ENCODE results near the gene IRAK3. TPM values are rescaled to one million over a fixed set of nuclear protein-coding genes. Genes with fewer than 3 reads are reported as not detected.

Gene IRAK3
- total RNA-seq, 1 experiment from 2014 or later: 0.70 TPM

DNA sequence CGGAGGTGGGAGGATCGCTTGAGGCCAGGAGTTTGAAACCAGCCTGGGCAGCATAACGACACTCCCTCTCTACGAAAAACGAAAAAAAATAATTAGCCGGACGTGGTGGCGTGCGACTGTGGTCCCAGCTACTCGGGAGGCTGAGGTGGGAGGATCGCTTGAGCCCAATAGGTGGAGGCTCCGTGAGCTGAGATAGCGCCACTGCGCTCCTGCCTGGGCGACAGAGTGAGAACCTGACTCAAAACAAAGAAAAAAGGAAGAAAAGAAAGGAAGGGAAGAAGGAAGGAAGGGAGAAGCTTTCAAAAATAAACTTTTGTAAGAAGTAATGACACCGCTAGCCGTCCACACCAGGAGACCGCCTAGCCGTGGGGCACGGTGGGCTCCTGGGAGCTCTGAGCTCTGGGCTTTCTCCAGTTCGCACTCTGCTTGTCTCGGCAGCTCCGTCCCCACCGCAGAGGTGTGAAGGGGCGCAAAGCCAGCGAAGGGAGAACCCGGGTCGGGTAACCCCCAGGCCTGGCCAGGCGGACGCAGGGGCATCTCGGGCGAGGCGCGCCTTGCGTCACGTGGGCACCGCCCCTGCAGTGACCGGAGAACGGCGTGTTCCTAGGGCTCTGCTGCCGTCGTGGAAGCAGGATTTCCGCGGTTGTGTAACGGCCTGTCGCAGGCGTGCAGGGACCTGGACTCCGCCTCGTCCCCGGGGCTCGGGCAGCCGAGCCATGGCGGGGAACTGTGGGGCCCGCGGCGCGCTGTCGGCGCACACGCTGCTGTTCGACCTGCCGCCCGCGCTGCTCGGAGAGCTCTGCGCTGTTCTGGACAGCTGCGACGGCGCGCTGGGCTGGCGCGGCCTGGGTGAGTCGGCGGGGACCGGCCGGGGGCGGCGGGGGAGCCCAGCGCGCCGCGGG, at the start of gene IRAK3 (continued):
- TF ChIP-seq, protein P1, sequence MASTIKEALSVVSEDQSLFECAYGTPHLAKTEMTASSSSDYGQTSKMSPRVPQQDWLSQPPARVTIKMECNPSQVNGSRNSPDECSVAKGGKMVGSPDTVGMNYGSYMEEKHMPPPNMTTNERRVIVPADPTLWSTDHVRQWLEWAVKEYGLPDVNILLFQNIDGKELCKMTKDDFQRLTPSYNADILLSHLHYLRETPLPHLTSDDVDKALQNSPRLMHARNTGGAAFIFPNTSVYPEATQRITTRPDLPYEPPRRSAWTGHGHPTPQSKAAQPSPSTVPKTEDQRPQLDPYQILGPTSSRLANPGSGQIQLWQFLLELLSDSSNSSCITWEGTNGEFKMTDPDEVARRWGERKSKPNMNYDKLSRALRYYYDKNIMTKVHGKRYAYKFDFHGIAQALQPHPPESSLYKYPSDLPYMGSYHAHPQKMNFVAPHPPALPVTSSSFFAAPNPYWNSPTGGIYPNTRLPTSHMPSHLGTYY (CRISPR knock-in tag; IDR thresholded peaks at IDR 0.05): no peak
- TF ChIP-seq, protein P2, sequence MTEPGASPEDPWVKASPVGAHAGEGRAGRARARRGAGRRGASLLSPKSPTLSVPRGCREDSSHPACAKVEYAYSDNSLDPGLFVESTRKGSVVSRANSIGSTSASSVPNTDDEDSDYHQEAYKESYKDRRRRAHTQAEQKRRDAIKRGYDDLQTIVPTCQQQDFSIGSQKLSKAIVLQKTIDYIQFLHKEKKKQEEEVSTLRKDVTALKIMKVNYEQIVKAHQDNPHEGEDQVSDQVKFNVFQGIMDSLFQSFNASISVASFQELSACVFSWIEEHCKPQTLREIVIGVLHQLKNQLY (CRISPR knock-in tag; IDR thresholded peaks at IDR 0.05): 0 out of 2 replicates have a peak, but pooled peaks have one; percentile 93
- TF ChIP-seq ZNF423 (CRISPR knock-in tag; IDR thresholded peaks at IDR 0.05) (no peak), GRHL2 (CRISPR knock-in tag; IDR thresholded peaks at IDR 0.05; ENCODE audit: insufficient replicate concordance, severe bottlenecking) (no peak), CBFB (CRISPR knock-in tag; IDR thresholded peaks at IDR 0.05; ENCODE audit: low read depth) (no peak), NR3C1 (CRISPR knock-in tag; conservative IDR thresholded peaks at IDR 0.05; ENCODE audit: low read depth) (0 out of 2 replicates have a peak, but pooled peaks have one; percentile 32), SOX15 (CRISPR knock-in tag; IDR thresholded peaks at IDR 0.05) (no peak), MYBL2 (CRISPR knock-in tag; IDR thresholded peaks at IDR 0.05) (peak; percentile 97), OVOL2 (CRISPR knock-in tag; IDR thresholded peaks at IDR 0.05; ENCODE audit: borderline replicate concordance) (no peak), ZNF121 (CRISPR knock-in tag; IDR thresholded peaks at IDR 0.05) (no peak), SP1 (CRISPR knock-in tag; conservative IDR thresholded peaks at IDR 0.05) (peak; percentile 68), ETV6 (CRISPR knock-in tag; IDR thresholded peaks at IDR 0.05) (no peak), CREB1 (CRISPR knock-in tag; IDR thresholded peaks at IDR 0.05) (peak; percentile 75; the same call in 1 of the 2 replicates), HMGA2 (CRISPR knock-in tag; IDR thresholded peaks at IDR 0.05) (no peak), JUN (CRISPR knock-in tag; IDR thresholded peaks at IDR 0.05) (peak; percentile 89), IRF2 (CRISPR knock-in tag; IDR thresholded peaks at IDR 0.05; ENCODE audit: borderline replicate concordance, low read depth) (0 out of 2 replicates have a peak, but pooled peaks have one; percentile 78), TP53 (CRISPR knock-in tag; IDR thresholded peaks at IDR 0.05) (peak; percentile 96)
- TF ChIP-seq, protein P3, sequence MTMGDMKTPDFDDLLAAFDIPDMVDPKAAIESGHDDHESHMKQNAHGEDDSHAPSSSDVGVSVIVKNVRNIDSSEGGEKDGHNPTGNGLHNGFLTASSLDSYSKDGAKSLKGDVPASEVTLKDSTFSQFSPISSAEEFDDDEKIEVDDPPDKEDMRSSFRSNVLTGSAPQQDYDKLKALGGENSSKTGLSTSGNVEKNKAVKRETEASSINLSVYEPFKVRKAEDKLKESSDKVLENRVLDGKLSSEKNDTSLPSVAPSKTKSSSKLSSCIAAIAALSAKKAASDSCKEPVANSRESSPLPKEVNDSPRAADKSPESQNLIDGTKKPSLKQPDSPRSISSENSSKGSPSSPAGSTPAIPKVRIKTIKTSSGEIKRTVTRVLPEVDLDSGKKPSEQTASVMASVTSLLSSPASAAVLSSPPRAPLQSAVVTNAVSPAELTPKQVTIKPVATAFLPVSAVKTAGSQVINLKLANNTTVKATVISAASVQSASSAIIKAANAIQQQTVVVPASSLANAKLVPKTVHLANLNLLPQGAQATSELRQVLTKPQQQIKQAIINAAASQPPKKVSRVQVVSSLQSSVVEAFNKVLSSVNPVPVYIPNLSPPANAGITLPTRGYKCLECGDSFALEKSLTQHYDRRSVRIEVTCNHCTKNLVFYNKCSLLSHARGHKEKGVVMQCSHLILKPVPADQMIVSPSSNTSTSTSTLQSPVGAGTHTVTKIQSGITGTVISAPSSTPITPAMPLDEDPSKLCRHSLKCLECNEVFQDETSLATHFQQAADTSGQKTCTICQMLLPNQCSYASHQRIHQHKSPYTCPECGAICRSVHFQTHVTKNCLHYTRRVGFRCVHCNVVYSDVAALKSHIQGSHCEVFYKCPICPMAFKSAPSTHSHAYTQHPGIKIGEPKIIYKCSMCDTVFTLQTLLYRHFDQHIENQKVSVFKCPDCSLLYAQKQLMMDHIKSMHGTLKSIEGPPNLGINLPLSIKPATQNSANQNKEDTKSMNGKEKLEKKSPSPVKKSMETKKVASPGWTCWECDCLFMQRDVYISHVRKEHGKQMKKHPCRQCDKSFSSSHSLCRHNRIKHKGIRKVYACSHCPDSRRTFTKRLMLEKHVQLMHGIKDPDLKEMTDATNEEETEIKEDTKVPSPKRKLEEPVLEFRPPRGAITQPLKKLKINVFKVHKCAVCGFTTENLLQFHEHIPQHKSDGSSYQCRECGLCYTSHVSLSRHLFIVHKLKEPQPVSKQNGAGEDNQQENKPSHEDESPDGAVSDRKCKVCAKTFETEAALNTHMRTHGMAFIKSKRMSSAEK (CRISPR knock-in tag; IDR thresholded peaks at IDR 0.05; ENCODE audit: borderline replicate concordance): no peak
- TF ChIP-seq, protein P4, sequence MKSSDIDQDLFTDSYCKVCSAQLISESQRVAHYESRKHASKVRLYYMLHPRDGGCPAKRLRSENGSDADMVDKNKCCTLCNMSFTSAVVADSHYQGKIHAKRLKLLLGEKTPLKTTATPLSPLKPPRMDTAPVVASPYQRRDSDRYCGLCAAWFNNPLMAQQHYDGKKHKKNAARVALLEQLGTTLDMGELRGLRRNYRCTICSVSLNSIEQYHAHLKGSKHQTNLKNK (CRISPR knock-in tag; IDR thresholded peaks at IDR 0.05): no peak
- TF ChIP-seq, protein P5, sequence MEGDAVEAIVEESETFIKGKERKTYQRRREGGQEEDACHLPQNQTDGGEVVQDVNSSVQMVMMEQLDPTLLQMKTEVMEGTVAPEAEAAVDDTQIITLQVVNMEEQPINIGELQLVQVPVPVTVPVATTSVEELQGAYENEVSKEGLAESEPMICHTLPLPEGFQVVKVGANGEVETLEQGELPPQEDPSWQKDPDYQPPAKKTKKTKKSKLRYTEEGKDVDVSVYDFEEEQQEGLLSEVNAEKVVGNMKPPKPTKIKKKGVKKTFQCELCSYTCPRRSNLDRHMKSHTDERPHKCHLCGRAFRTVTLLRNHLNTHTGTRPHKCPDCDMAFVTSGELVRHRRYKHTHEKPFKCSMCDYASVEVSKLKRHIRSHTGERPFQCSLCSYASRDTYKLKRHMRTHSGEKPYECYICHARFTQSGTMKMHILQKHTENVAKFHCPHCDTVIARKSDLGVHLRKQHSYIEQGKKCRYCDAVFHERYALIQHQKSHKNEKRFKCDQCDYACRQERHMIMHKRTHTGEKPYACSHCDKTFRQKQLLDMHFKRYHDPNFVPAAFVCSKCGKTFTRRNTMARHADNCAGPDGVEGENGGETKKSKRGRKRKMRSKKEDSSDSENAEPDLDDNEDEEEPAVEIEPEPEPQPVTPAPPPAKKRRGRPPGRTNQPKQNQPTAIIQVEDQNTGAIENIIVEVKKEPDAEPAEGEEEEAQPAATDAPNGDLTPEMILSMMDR (IDR thresholded peaks at IDR 0.05): no peak
- TF ChIP-seq, protein P6, sequence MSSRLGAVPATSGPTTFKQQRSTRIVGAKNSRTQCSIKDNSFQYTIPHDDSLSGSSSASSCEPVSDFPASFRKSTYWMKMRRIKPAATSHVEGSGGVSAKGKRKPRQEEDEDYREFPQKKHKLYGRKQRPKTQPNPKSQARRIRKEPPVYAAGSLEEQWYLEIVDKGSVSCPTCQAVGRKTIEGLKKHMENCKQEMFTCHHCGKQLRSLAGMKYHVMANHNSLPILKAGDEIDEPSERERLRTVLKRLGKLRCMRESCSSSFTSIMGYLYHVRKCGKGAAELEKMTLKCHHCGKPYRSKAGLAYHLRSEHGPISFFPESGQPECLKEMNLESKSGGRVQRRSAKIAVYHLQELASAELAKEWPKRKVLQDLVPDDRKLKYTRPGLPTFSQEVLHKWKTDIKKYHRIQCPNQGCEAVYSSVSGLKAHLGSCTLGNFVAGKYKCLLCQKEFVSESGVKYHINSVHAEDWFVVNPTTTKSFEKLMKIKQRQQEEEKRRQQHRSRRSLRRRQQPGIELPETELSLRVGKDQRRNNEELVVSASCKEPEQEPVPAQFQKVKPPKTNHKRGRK (CRISPR knock-in tag; IDR thresholded peaks at IDR 0.05; ENCODE audit: borderline replicate concordance): 0 out of 2 replicates have a peak, but pooled peaks have one; percentile 32
- TF ChIP-seq, protein P7, sequence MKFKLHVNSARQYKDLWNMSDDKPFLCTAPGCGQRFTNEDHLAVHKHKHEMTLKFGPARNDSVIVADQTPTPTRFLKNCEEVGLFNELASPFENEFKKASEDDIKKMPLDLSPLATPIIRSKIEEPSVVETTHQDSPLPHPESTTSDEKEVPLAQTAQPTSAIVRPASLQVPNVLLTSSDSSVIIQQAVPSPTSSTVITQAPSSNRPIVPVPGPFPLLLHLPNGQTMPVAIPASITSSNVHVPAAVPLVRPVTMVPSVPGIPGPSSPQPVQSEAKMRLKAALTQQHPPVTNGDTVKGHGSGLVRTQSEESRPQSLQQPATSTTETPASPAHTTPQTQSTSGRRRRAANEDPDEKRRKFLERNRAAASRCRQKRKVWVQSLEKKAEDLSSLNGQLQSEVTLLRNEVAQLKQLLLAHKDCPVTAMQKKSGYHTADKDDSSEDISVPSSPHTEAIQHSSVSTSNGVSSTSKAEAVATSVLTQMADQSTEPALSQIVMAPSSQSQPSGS (CRISPR knock-in tag; IDR thresholded peaks at IDR 0.05; ENCODE audit: borderline replicate concordance, low read depth): peak; percentile 85; the same call in 1 of the 2 replicates
- TF ChIP-seq, protein P8, sequence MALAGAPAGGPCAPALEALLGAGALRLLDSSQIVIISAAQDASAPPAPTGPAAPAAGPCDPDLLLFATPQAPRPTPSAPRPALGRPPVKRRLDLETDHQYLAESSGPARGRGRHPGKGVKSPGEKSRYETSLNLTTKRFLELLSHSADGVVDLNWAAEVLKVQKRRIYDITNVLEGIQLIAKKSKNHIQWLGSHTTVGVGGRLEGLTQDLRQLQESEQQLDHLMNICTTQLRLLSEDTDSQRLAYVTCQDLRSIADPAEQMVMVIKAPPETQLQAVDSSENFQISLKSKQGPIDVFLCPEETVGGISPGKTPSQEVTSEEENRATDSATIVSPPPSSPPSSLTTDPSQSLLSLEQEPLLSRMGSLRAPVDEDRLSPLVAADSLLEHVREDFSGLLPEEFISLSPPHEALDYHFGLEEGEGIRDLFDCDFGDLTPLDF (CRISPR knock-in tag; IDR thresholded peaks at IDR 0.05): peak; percentile 91; the same call in 1 of the 2 replicates
- TF ChIP-seq, protein P9, sequence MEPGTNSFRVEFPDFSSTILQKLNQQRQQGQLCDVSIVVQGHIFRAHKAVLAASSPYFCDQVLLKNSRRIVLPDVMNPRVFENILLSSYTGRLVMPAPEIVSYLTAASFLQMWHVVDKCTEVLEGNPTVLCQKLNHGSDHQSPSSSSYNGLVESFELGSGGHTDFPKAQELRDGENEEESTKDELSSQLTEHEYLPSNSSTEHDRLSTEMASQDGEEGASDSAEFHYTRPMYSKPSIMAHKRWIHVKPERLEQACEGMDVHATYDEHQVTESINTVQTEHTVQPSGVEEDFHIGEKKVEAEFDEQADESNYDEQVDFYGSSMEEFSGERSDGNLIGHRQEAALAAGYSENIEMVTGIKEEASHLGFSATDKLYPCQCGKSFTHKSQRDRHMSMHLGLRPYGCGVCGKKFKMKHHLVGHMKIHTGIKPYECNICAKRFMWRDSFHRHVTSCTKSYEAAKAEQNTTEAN (CRISPR knock-in tag; IDR thresholded peaks at IDR 0.05): peak; percentile 89; the same call in 1 of the 2 replicates
